T-helper 2 cell treated with Interferon-gamma antibody and Interleukin-4, amounts not matched to agents 5 μg/mL and 100 μg/mL, for 36 hours (primary cell): ENCODE measurements around the gene IVNS1ABP.
"Not testable (repeated sequence)": the region's sequence is repeated elsewhere in the genome, so short reads cannot be mapped to it uniquely, and the experiment has no call there.

Experiments
- DNase-seq: peaks from one replicate; pipeline ENCODE4 v3.0.0; 2021; ENCODE audit warnings: low spot score
- H3K27ac Mint-ChIP-seq: one replicate; pipeline ENCODE4 v1.8.0; 2021; ENCODE audit warnings: mild to moderate bottlenecking, mixed read lengths
- H3K27me3 Mint-ChIP-seq: one replicate; pipeline ENCODE4 v1.8.0; 2021; ENCODE audit warnings: low read depth, mixed read lengths
- H3K36me3 Mint-ChIP-seq: one replicate; pipeline ENCODE4 v1.8.0; 2021; ENCODE audit warnings: low read depth, mixed read lengths
- H3K4me1 Mint-ChIP-seq: one replicate; pipeline ENCODE4 v1.8.0; 2021; ENCODE audit warnings: low read depth, mixed read lengths
- H3K4me3 Mint-ChIP-seq: one replicate; pipeline ENCODE4 v1.8.0; 2022; ENCODE audit warnings: mild to moderate bottlenecking, moderate library complexity, mixed read lengths
- H3K9me3 Mint-ChIP-seq: one replicate; pipeline ENCODE4 v1.8.0; 2021; ENCODE audit warnings: mixed read lengths

IVNS1ABP gene

DNA sequence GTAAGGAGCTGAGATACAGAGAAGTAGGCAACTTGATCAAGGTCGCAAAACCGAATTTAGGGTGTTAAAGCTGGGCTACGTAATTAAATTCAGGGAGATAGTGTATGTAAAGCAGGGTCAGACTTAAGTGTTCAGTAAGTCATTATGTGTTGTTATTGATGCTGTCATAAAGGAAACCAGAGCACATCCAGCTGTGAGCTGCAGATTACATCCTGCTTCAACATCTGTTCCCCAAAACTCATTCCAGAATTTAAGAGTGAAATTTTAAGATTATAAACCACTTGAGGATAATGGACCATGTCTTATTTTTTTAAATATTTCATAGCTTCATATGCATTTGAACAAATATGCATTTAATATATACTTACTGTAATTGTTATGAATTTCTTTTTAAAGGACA is 49.7 kb downstream of the IVNS1ABP start:
- Mint-ChIP-seq H3K4me1 (no peaks in the 10 kb centered on the region), H3K9me3 (no peaks in the 10 kb centered on the region), H3K27ac (no peak overlapping the region), H3K27me3 (peaks cover 4% of the 10 kb centered on the region), H3K36me3 (no peaks in the 10 kb centered on the region), H3K4me3 (no peak overlapping the region)
- no peak for DNase-seq

DNA sequence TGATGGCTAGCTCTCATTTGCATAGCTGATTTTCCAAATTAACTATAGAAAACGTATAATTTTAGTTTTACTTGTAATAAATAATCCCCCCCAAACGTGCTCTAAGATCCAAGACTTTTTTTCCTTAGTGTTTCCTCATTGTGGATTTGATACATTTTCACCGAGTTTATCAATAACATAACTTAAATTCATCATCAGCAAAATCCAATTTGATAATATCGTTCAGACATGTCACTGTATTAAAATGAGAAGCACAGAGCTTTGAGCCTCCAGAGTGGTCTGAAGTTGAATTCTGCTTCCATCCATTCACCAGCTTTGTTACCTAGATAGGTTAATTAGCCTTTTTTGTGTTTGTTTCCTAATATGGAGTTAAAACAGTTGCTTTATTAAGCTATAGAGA is 51.7 kb downstream of the IVNS1ABP start:
- H3K4me1 Mint-ChIP-seq, result no peaks in the 10 kb centered on the region
- H3K36me3 Mint-ChIP-seq, result no peaks in the 10 kb centered on the region
- DNase-seq, result no peak
- H3K4me3 Mint-ChIP-seq, result no peak overlapping the region
- no peaks in the 10 kb centered on the region for H3K9me3 Mint-ChIP-seq
- no peak overlapping the region for H3K27ac Mint-ChIP-seq
- H3K27me3 Mint-ChIP-seq, result peaks cover 4% of the 10 kb centered on the region

DNA sequence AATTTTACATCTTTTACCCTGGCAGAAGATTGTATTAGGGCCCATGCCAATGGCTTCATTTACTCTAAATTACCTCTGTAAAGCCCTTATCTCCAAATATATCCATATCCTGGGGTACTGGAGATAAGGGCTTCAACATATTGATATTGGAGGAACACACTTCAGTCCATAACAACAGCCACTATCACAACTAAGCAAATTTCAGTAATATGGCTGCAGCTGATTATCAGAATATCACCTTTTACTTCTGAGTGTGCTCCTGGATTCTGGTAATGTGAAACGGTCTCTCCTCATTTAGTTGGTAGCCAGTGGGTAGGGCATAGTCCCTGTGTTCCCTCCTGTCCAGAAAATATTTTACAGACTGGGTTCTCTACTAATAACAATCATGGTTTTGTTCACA is 53.3 kb downstream of the IVNS1ABP start:
- Mint-ChIP-seq H3K27me3 (peaks cover 4% of the 10 kb centered on the region), H3K9me3 (no peaks in the 10 kb centered on the region), H3K27ac (no peak overlapping the region), H3K4me1 (peaks cover 2% of the 10 kb centered on the region), H3K36me3 (no peaks in the 10 kb centered on the region), H3K4me3 (no peak overlapping the region)
- no peak for DNase-seq

DNA sequence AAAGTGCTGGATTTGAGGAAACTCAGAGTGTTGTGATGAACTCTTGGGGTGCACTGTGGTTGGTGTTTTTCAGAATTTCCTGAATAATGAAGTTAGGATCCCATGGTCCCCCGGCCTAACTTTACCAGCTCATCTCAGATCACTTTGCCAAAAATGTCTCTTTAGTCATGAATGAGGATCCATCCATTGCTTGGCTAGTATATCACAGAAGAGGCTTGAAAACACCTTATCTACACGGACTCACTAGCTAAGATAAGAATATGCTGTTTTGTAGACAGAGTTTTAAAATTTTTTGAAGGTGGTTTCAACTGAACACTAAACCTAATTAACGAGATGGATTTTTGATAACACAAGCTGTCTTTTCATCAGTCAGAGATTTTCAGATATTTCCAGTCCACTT is 53.8 kb downstream of the IVNS1ABP start:
- Mint-ChIP-seq H3K9me3 (no peaks in the 10 kb centered on the region), H3K4me3 (no peak overlapping the region), H3K36me3 (no peaks in the 10 kb centered on the region), H3K27ac (no peak overlapping the region), H3K27me3 (peaks cover 3% of the 10 kb centered on the region), H3K4me1 (peaks cover 4% of the 10 kb centered on the region)
- DNase-seq, result no peak

DNA sequence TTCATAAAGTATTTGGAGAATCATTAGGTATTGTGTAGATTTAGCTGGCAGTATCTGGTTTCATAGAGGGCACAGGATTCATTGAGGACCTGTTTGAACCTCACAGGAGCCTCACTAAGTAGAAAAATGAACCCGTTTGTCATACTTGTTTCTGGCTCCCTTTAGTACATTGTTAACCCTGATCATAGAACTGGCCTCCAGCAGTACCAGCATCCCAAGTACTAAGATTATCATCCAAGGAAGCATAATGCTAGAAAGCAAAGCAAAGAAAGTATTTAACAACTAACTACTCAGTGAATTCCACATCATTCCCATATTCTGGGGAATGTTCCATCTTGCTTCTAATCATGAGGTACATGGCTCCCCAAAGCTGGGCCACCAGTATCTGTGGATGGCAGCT is 54.9 kb downstream of the IVNS1ABP start:
- no peak overlapping the region for H3K4me3 Mint-ChIP-seq
- DNase-seq, result no peak
- H3K36me3 Mint-ChIP-seq, result peaks cover 1% of the 10 kb centered on the region
- H3K27ac Mint-ChIP-seq, result no peak overlapping the region
- peaks cover 2% of the 10 kb centered on the region for H3K27me3 Mint-ChIP-seq
- H3K9me3 Mint-ChIP-seq, result no peaks in the 10 kb centered on the region
- H3K4me1 Mint-ChIP-seq, result peaks cover 9% of the 10 kb centered on the region

GRCh38 chr1:185260611-185261010 is 56.4 kb downstream of the IVNS1ABP start:
- Mint-ChIP-seq H3K9me3 (no peaks in the 10 kb centered on the region), H3K4me3 (no peak overlapping the region), H3K27me3 (peaks cover 2% of the 10 kb centered on the region), H3K36me3 (peaks cover 1% of the 10 kb centered on the region), H3K4me1 (peaks cover 12% of the 10 kb centered on the region), H3K27ac (no peak overlapping the region)
- DNase-seq, result no peak

GRCh38 chr1:185258676-185259075 is 58.4 kb downstream of the IVNS1ABP start:
- H3K27ac Mint-ChIP-seq, result no peak overlapping the region

GRCh38 chr1:185257950-185258208 is 59.2 kb downstream of the IVNS1ABP start:
- peak overlapping the region; percentile 55 for H3K4me3 Mint-ChIP-seq
- H3K36me3 Mint-ChIP-seq, result peaks cover 1% of the 10 kb centered on the region
- peaks cover 12% of the 10 kb centered on the region for H3K4me1 Mint-ChIP-seq
- peaks cover 2% of the 10 kb centered on the region for H3K27me3 Mint-ChIP-seq
- no peak for DNase-seq
- peak overlapping the region; percentile 49 for H3K27ac Mint-ChIP-seq
- H3K9me3 Mint-ChIP-seq, result peaks cover 4% of the 10 kb centered on the region

More at GRCh38 chr1:185258676-185259075, 58.4 kb downstream of the IVNS1ABP start:
- Mint-ChIP-seq H3K9me3 (peaks cover 4% of the 10 kb centered on the region), H3K36me3 (peaks cover 1% of the 10 kb centered on the region), H3K4me1 (peaks cover 12% of the 10 kb centered on the region), H3K27me3 (peaks cover 2% of the 10 kb centered on the region), H3K4me3 (no peak overlapping the region)
- no peak for DNase-seq

GRCh38 chr1:185257116-185257949 is 59.7 kb downstream of the IVNS1ABP start:
- H3K27ac Mint-ChIP-seq, result peak overlapping the region; percentile 62
- DNase-seq, H3K27me3 Mint-ChIP-seq, H3K9me3 Mint-ChIP-seq, H3K36me3 Mint-ChIP-seq: not testable (repeated sequence)
- peaks cover 12% of the 10 kb centered on the region for H3K4me1 Mint-ChIP-seq
- H3K4me3 Mint-ChIP-seq, result peak overlapping the region; percentile 68

- H3K27me3 Mint-ChIP-seq, H3K27ac Mint-ChIP-seq, H3K9me3 Mint-ChIP-seq, DNase-seq, H3K4me3 Mint-ChIP-seq, H3K36me3 Mint-ChIP-seq: not testable (repeated sequence)
- peaks cover 12% of the 10 kb centered on the region for H3K4me1 Mint-ChIP-seq
Measured at GRCh38 chr1:185255595-185255994, 61.4 kb downstream of the IVNS1ABP start.

DNA sequence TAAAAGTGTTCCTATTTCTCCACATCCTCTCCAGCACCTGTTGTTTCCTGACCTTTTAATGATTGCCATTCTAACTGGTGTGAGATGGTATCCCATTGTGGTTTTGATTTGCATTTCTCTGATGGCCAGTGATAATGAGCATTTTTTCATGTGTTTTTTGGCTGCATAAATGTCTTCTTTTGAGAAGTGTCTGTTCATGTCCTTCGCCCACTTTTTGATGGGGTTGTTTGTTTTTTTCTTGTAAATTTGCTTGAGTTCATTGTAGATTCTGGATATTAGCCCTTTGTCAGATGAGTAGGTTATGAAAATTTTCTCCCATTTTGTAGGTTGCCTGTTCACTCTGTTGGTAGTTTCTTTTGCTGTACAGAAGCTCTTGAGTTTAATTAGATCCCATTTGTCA is 64.6 kb downstream of the IVNS1ABP start:
- DNase-seq, H3K27ac Mint-ChIP-seq, H3K27me3 Mint-ChIP-seq, H3K4me1 Mint-ChIP-seq, H3K9me3 Mint-ChIP-seq, H3K36me3 Mint-ChIP-seq, H3K4me3 Mint-ChIP-seq: not testable (repeated sequence)

DNA sequence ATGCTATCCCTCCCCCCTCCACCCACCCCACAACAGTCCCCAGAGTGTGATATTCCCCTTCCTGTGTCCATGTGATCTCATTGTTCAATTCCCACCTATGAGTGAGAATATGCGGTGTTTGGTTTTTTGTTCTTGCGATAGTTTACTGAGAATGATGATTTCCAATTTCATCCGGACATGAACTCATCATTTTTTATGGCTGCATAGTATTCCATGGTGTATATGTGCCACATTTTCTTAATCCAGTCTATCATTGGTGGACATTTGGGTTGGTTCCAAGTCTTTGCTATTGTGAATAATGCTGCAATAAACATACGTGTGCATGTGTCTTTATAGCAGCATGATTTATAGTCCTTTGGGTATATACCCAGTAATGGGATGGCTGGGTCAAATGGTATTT is 65.1 kb downstream of the IVNS1ABP start:
- H3K4me3 Mint-ChIP-seq, H3K27me3 Mint-ChIP-seq, H3K9me3 Mint-ChIP-seq, H3K4me1 Mint-ChIP-seq, H3K27ac Mint-ChIP-seq, DNase-seq, H3K36me3 Mint-ChIP-seq: not testable (repeated sequence)

DNA sequence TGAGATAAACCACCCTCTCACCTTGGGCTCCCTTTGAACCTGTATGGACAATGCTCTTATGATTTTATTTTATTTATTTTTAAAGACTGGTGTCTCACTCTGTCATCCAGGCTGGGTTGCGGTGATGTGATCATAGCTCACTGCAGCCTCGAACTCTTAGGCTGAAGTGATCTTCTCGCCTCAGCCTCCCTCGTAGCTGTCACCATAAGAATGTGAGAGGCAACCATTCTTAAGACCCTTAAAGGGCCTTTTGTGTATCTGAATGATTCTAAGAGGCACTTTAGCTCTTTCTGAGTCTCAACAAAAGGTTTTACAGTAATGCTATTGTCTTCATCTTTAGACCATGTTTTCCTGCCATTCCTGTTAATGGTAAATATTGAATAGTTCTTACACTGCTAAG is 67.0 kb downstream of the IVNS1ABP start:
- DNase-seq, result no peak
- Mint-ChIP-seq H3K36me3 (no peaks in the 10 kb centered on the region), H3K9me3 (peaks cover 4% of the 10 kb centered on the region), H3K4me1 (no peaks in the 10 kb centered on the region), H3K27ac (no peak overlapping the region), H3K27me3 (no peaks in the 10 kb centered on the region), H3K4me3 (no peak overlapping the region)

- Mint-ChIP-seq H3K4me3 (no peak overlapping the region), H3K9me3 (no peaks in the 10 kb centered on the region), H3K36me3 (no peaks in the 10 kb centered on the region), H3K4me1 (no peaks in the 10 kb centered on the region), H3K27ac (no peak overlapping the region), H3K27me3 (no peaks in the 10 kb centered on the region)
- DNase-seq, result no peak
Measured at GRCh38 chr1:185249563-185249962, 67.5 kb downstream of the IVNS1ABP start.
